OCI-LY3 (cell line): ENCODE measurements around the gene RALGAPB.

Source experiments
- CTCF ChIP-seq: fragments of 200-600, 300-600 bp; sonication (generic); IDR thresholded peaks from 2 replicates; pipeline ENCODE4 v1.5.1; 2014; ENCODE audit warnings: antibody characterized with exemption, low read length, low read depth
- EZH2phosphoT487 ChIP-seq: fragments of 200-600 bp; shearing (Covaris generic); IDR thresholded peaks from 2 replicates; pipeline ENCODE4 v1.6.1; 2018; ENCODE audit warnings: antibody characterized with exemption, mixed run types, low read depth

DNA sequence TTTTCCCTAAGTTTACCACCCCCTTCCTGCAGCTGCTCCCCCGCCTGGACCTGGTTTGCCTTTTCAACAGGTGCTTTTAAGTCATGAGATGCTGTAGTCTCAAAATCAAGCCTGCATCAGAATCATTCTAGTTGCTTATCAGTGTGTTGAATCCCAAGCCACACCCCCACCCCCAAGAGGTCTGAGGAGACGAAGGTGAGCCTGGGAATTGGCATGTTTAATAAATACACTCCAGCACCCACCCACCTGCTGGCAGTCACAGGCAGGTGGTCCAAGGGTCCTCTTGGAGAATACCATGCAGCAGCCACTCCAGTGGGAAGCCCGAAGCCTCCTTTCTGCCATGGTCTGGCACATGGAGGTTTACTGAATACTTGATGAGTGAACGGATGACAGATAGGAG is 107.3 kb downstream of the RALGAPB start:
- no peak for TF ChIP-seq CTCF
- no peak for TF ChIP-seq EZH2phosphoT487
